GM13977 (cell line): ENCODE results near the gene UGT1A3.

Experiments used
- DNase-seq: peaks from one replicate; pipeline ENCODE4 v3.0.0; 2012; ENCODE audit warnings: low spot score
- CTCF ChIP-seq: IDR thresholded peaks from 2 replicates; pipeline ENCODE4 v1.5.1; 2012; ENCODE audit warnings: mild to moderate bottlenecking, control low read depth; ENCODE audit not compliant: insufficient read depth; ENCODE audit errors: extremely low read depth, missing control alignments
- in situ Hi-C: fragments of 300-500 bp; cut with MboI; formaldehyde crosslinking; loops from one replicate; pipeline ENCODE4 v1.12.0; 2022; ENCODE audit warnings: low sequenced_read_pairs, low pct_unique_long_range_greater_than_20kb, mixed read lengths, inconsistent platforms; ENCODE audit not compliant: unreplicated experiment

Gene UGT1A3

GRCh38 chr2:233688341-233688740 is 40.5 kb upstream of the UGT1A3 start:
- no peak for DNase-seq
- no peak for TF ChIP-seq CTCF
- in situ Hi-C loops = no loop called here

GRCh38 chr2:233689031-233689430 is 39.8 kb upstream of the UGT1A3 start:
- in situ Hi-C loops = no loop called here
- no peak for DNase-seq
- TF ChIP-seq CTCF = no peak

- TF ChIP-seq CTCF = no peak
- in situ Hi-C loops = no loop called here
- DNase-seq = no peak
These were observed 39.3 kb upstream of the UGT1A3 start for GRCh38 chr2:233689501-233689900.

GRCh38 chr2:233690444-233690843 is 38.4 kb upstream of the UGT1A3 start:
- DNase-seq = no peak
- no peak for TF ChIP-seq CTCF
- in situ Hi-C loops = no loop called here

- in situ Hi-C loops = no loop called here
- DNase-seq = no peak
- no peak for TF ChIP-seq CTCF
These were observed 37.1 kb upstream of the UGT1A3 start for GRCh38 chr2:233691443-233692433.

- in situ Hi-C loops = no loop called here
- no peak for TF ChIP-seq CTCF
- DNase-seq = no peak
These were observed 36.2 kb upstream of the UGT1A3 start, which contains the start of gene UGT1A6 for GRCh38 chr2:233692648-233693047. Gene UGT1A6, plus strand, starts transcription at chr2:233692890. Its CDS starts 115 bp downstream, at chr2:233693005.
